Measurements from ENCODE around the gene CACNA2D2. TPM values are rescaled to one million over a fixed set of nuclear protein-coding genes. Genes with fewer than 3 reads are reported as not detected.
A peak's percentile ranks its signal among the peaks of the same experiment; 100 is the strongest.

Gene CACNA2D2
- total and polyA plus RNA-seq, 8 donors, result 15.4 to 86.6 (median 30.2) TPM

- DNase-seq (no peak), ATAC-seq (no peak)
- intact Hi-C loops (cut with DNase I), result loop anchor here in 1 of 2 donors (10.0 kb wide), 1 partner anchor 155 kb away; no protein-coding TSS in a partner anchor
These were observed 26.9 kb upstream of the CACNA2D2 start for GRCh38 chr3:50530001-50530970.

GRCh38 chr3:50525987-50526386 lies 22.6 kb upstream of the CACNA2D2 start:
- no peak overlapping the region for H3K27ac ChIP-seq
- H3K9me3 ChIP-seq, result no peaks in the 10 kb centered on the region
- peak; percentile 89 for ATAC-seq
- no peaks in the 10 kb centered on the region for H3K4me1 ChIP-seq
- TF ChIP-seq CTCF (IDR thresholded peaks at IDR 0.05), result no peak
- H3K27me3 ChIP-seq, result peaks cover 0 to 18% of the 10 kb centered on the region in 2 donors
- no peaks in the 10 kb centered on the region for H3K36me3 ChIP-seq
- intact Hi-C loops (cut with DNase I), result no loop called here
- H3K4me3 ChIP-seq, result no peak overlapping the region
- DNase-seq, result peak in 3 of 4 donors; percentile 48 to 85 (median 79)

More at GRCh38 chr3:50530001-50530970, 26.9 kb upstream of the CACNA2D2 start:
- Histone ChIP-seq H3K4me3 (no peak overlapping the region), H3K9me3 (no peaks in the 10 kb centered on the region), H3K27ac (no peak overlapping the region), H3K4me1 (no peaks in the 10 kb centered on the region), H3K36me3 (no peaks in the 10 kb centered on the region), H3K27me3 (peaks cover 0 to 28% of the 10 kb centered on the region in 2 donors)
- TF ChIP-seq CTCF (IDR thresholded peaks at IDR 0.05), result no peak

- no peak overlapping the region for H3K4me3 ChIP-seq
- no peak for ATAC-seq
- no peaks in the 10 kb centered on the region for H3K9me3 ChIP-seq
- intact Hi-C loops (cut with DNase I), result no loop called here
- no peak for TF ChIP-seq CTCF (IDR thresholded peaks at IDR 0.05)
- DNase-seq, result no peak
- H3K27ac ChIP-seq, result no peak overlapping the region
- H3K27me3 ChIP-seq, result peaks cover 0 to 12% of the 10 kb centered on the region in 2 donors
- no peaks in the 10 kb centered on the region for H3K36me3 ChIP-seq
- H3K4me1 ChIP-seq, result no peaks in the 10 kb centered on the region
These were observed 21.9 kb upstream of the CACNA2D2 start for GRCh38 chr3:50525191-50525910.

GRCh38 chr3:50524746-50525145 lies 21.3 kb upstream of the CACNA2D2 start:
- no peak overlapping the region for H3K4me3 ChIP-seq
- TF ChIP-seq CTCF (IDR thresholded peaks at IDR 0.05), result no peak
- H3K27me3 ChIP-seq, result peaks cover 0 to 6% of the 10 kb centered on the region in 2 donors
- H3K27ac ChIP-seq, result no peak overlapping the region
- H3K4me1 ChIP-seq, result no peaks in the 10 kb centered on the region
- H3K9me3 ChIP-seq, result no peaks in the 10 kb centered on the region
- DNase-seq (no peak), ATAC-seq (no peak)
- H3K36me3 ChIP-seq, result no peaks in the 10 kb centered on the region
- intact Hi-C loops (cut with DNase I), result no loop called here
